HUDEP-2 (cell line): Measurements from ENCODE around the gene ZG16.
A peak's percentile ranks its signal among the peaks of the same experiment; 100 is the strongest.

Source experiments
- DNase-seq, 76 experiments: peaks; one replicate each; lab custom pipeline; 2025; ENCODE audit not compliant: unreplicated experiment in 76 of 76; lab: John Stamatoyannopoulos, UW

The ZG16 gene

GRCh38 chr16:29807426-29808218 lies 29.6 kb downstream of the ZG16 start:
- peak in 75 of 76 experiments; percentile 42 to 96 (median 90) for DNase-seq

- DNase-seq = no peak
Observed at GRCh38 chr16:29808219-29808900, 30.3 kb downstream of the ZG16 start.

- DNase-seq = no peak
Observed at GRCh38 chr16:29809031-29809747, 31.1 kb downstream of the ZG16 start.

GRCh38 chr16:29809850-29810698 lies 32.0 kb downstream of the ZG16 start:
- DNase-seq = no peak

GRCh38 chr16:29810699-29811169 lies 32.7 kb downstream of the ZG16 start:
- no peak for DNase-seq

GRCh38 chr16:29811170-29811895 lies 33.3 kb downstream of the ZG16 start:
- peak in 73 of 76 experiments; percentile 41 to 90 (median 78) for DNase-seq

GRCh38 chr16:29811896-29812665 lies 34.0 kb downstream of the ZG16 start, which contains the start of gene PRRT2:
TSS of gene PRRT2 (plus strand) at chr16:29812193. CDS start at chr16:29813055, 862 bp downstream.
- peak in 4 of 76 experiments; percentile 9 to 30 (median 14) for DNase-seq

- DNase-seq = no peak
Observed at GRCh38 chr16:29812754-29813643, 34.9 kb downstream of the ZG16 start.

- DNase-seq = no peak
Observed at GRCh38 chr16:29813644-29814562, 35.8 kb downstream of the ZG16 start.

GRCh38 chr16:29814592-29814991 lies 36.5 kb downstream of the ZG16 start:
- DNase-seq = no peak

GRCh38 chr16:29815032-29815721 lies 37.1 kb downstream of the ZG16 start:
- DNase-seq = peak in 1 of 76 experiments; percentile 24

- DNase-seq = peak; percentile 70 to 99 (median 96)
Observed at GRCh38 chr16:29815793-29816693, 38.0 kb downstream of the ZG16 start, which contains the start of gene PAGR1. TSS of gene PAGR1 (plus strand) at chr16:29816152. CDS start at chr16:29816526, 374 bp downstream.

GRCh38 chr16:29816694-29817441 lies 38.8 kb downstream of the ZG16 start:
- DNase-seq = peak in 47 of 76 experiments; percentile 3 to 69 (median 38)

GRCh38 chr16:29818082-29818481 lies 40.0 kb downstream of the ZG16 start:
- no peak for DNase-seq
